CD4-positive, alpha-beta T cell (primary cell): Measurements from ENCODE around the gene SRSF7. TPM values are rescaled to one million over a fixed set of nuclear protein-coding genes. Genes with fewer than 3 reads are reported as not detected.
"Not testable (repeated sequence)": the region's sequence is repeated elsewhere in the genome, so short reads cannot be mapped to it uniquely, and the experiment has no call there.

Source experiments
- ATAC-seq: fragments of 200-7000 bp; cut with Tn5 transposase; one replicate; pipeline ENCODE4 v1.10.0; 2022; ENCODE audit warnings: mild to moderate bottlenecking; ENCODE audit not compliant: poor library complexity
- CTCF ChIA-PET: fragments of 350-600 bp; sonication (Branson Sonifier 250); formaldehyde crosslinking; loops from one replicate; lab custom pipeline; 2021; ENCODE audit warnings: antibody characterized with exemption, inconsistent platforms; lab: Charles Lee
- POLR2A ChIA-PET: fragments of 350-600 bp; sonication (Branson Sonifier 250); formaldehyde crosslinking; loops from one replicate; lab custom pipeline; 2021; ENCODE audit warnings: antibody characterized with exemption, inconsistent platforms; lab: Charles Lee
- DNase-seq, 14 experiments: peaks; one replicate each; pipeline ENCODE4 v3.0.0-alpha.2; 2013 to 2020; ENCODE audit warnings: mixed read lengths in 2 of 14
- H3K27ac ChIP-seq, 2 donors: one replicate each; pipeline versions ENCODE4 v1.5.1 to v1.7.0; 2013; ENCODE audit warnings: low read length in 2 of 2, low read depth in 1 of 2, mild to moderate bottlenecking in 1 of 2
- H3K27me3 ChIP-seq, 2 experiments: 1 replicate in 1 of 2; 2 replicates in 1 of 2; pipeline versions ENCODE4 v1.6.1 to v1.7.0; 2013; ENCODE audit warnings: low read length in 2 of 2, control low read depth in 1 of 2, mild to moderate bottlenecking in 1 of 2, moderate library complexity in 1 of 2; ENCODE audit not compliant: insufficient read depth in 2 of 2, control insufficient read depth in 1 of 2
- H3K36me3 ChIP-seq: one replicate; pipeline ENCODE4 v1.6.1; 2013; ENCODE audit warnings: low read length, control low read depth; ENCODE audit not compliant: insufficient read depth
- H3K4me1 ChIP-seq: one replicate; pipeline ENCODE4 v1.6.1; 2013; ENCODE audit warnings: low read length, control low read depth; ENCODE audit not compliant: insufficient read depth
- H3K4me3 ChIP-seq: one replicate; pipeline ENCODE4 v1.5.1; 2013; ENCODE audit warnings: mild to moderate bottlenecking, low read length, moderate library complexity
- H3K9me3 ChIP-seq, 2 experiments: 1 replicate in 1 of 2; 2 replicates in 1 of 2; pipeline versions ENCODE4 v1.6.1 to v1.7.0; 2013; ENCODE audit warnings: low read length in 2 of 2, mild to moderate bottlenecking in 2 of 2, control low read depth in 1 of 2, moderate library complexity in 1 of 2; ENCODE audit not compliant: control insufficient read depth in 1 of 2, insufficient read depth in 1 of 2
- H3K27ac Mint-ChIP-seq: one replicate; pipeline ENCODE4 v1.8.0; 2020; ENCODE audit warnings: mixed read lengths
- H3K27me3 Mint-ChIP-seq: one replicate; pipeline ENCODE4 v1.8.0; 2021; ENCODE audit warnings: mixed read lengths
- H3K36me3 Mint-ChIP-seq: one replicate; pipeline ENCODE4 v1.8.0; 2021; ENCODE audit warnings: low read depth, mixed read lengths
- H3K4me1 Mint-ChIP-seq: one replicate; pipeline ENCODE4 v1.8.0; 2021; ENCODE audit warnings: low read depth, mixed read lengths
- H3K4me3 Mint-ChIP-seq: one replicate; pipeline ENCODE4 v1.8.0; 2020; ENCODE audit warnings: mild to moderate bottlenecking, mixed read lengths
- H3K9me3 Mint-ChIP-seq: one replicate; pipeline ENCODE4 v1.8.0; 2020; ENCODE audit warnings: mixed read lengths
- CTCF ChIP-seq: fragments of 200-600 bp; IDR thresholded peaks from one replicate; pipeline ENCODE4 v1.8.0; 2022; ENCODE audit warnings: antibody characterized with exemption, mild to moderate bottlenecking
- intact Hi-C, 2 experiments: fragments of 100-400 bp; cut with DNase I in 1 of 2; cut with micrococcal nuclease in 1 of 2; formaldehyde crosslinking; loops; one replicate each; pipeline versions ENCODE4 v1.15.1 to v1.9.0; 2023 to 2025; cut with DNase I, micrococcal nuclease
- total RNA-seq, 174 experiments: library from RNA in 2 of 174; stranded (reverse) in 2 of 174; gene quantifications; one replicate each; pipeline ENCODE4 v1.2.3 and lab custom pipeline; 2021 to 2026

The SRSF7 gene
- total RNA-seq, 2 experiments from 2014 or later = 550 to 557 TPM

- POLR2A ChIA-PET = no interaction called here
- no peaks in the 10 kb centered on the region for H3K4me1 Mint-ChIP-seq
- no peak overlapping the region for H3K27ac Mint-ChIP-seq
- Histone ChIP-seq H3K4me1 (no peaks in the 10 kb centered on the region), H3K9me3 (no peaks in the 10 kb centered on the region), H3K27me3 (no peaks in the 10 kb centered on the region), H3K27ac (no peak overlapping the region), H3K36me3 (peaks cover 8% of the 10 kb centered on the region), H3K4me3 (no peak overlapping the region)
- intact Hi-C loops = no loop called here
- CTCF ChIA-PET = no interaction called here
- no peaks in the 10 kb centered on the region for H3K27me3 Mint-ChIP-seq
- H3K36me3 Mint-ChIP-seq = peaks cover 21% of the 10 kb centered on the region
- no peak for DNase-seq
- no peaks in the 10 kb centered on the region for H3K9me3 Mint-ChIP-seq
- TF ChIP-seq CTCF = no peak
- no peak overlapping the region for H3K4me3 Mint-ChIP-seq
- no peak for ATAC-seq
These were observed 43.2 kb upstream of the SRSF7 start for GRCh38 chr2:38794235-38794946.

- DNase-seq (no peak), ATAC-seq (no peak)
- H3K4me1 Mint-ChIP-seq = no peaks in the 10 kb centered on the region
- no peaks in the 10 kb centered on the region for H3K27me3 ChIP-seq
- CTCF ChIA-PET = no interaction called here
- no peaks in the 10 kb centered on the region for H3K27me3 Mint-ChIP-seq
- intact Hi-C loops = no loop called here
- peaks cover 8% of the 10 kb centered on the region for H3K36me3 ChIP-seq
- no peak overlapping the region for H3K4me3 Mint-ChIP-seq
- no peaks in the 10 kb centered on the region for H3K9me3 ChIP-seq
- POLR2A ChIA-PET = no interaction called here
- H3K9me3 Mint-ChIP-seq = no peaks in the 10 kb centered on the region
- no peak overlapping the region for H3K4me3 ChIP-seq
- H3K27ac Mint-ChIP-seq = no peak overlapping the region
- H3K4me1 ChIP-seq = no peaks in the 10 kb centered on the region
- H3K27ac ChIP-seq = no peak overlapping the region
- H3K36me3 Mint-ChIP-seq = peaks cover 13% of the 10 kb centered on the region
- no peak for TF ChIP-seq CTCF
These were observed 42.4 kb upstream of the SRSF7 start for GRCh38 chr2:38793511-38793910.

GRCh38 chr2:38792751-38793150 lies 41.6 kb upstream of the SRSF7 start:
- no peaks in the 10 kb centered on the region for H3K9me3 ChIP-seq
- Mint-ChIP-seq H3K9me3 (no peaks in the 10 kb centered on the region), H3K4me3 (no peak overlapping the region), H3K4me1 (no peaks in the 10 kb centered on the region), H3K27me3 (no peaks in the 10 kb centered on the region), H3K27ac (no peak overlapping the region), H3K36me3 (peaks cover 6% of the 10 kb centered on the region)
- no peaks in the 10 kb centered on the region for H3K4me1 ChIP-seq
- TF ChIP-seq CTCF = no peak
- H3K4me3 ChIP-seq = no peak overlapping the region
- ATAC-seq = no peak
- no peak for DNase-seq
- no peak overlapping the region for H3K27ac ChIP-seq
- ChIA-PET POLR2A (no interaction called here), CTCF (no interaction called here)
- H3K36me3 ChIP-seq = peaks cover 8% of the 10 kb centered on the region
- intact Hi-C loops = no loop called here
- no peaks in the 10 kb centered on the region for H3K27me3 ChIP-seq

- H3K9me3 Mint-ChIP-seq, H3K4me3 Mint-ChIP-seq, H3K36me3 ChIP-seq, intact Hi-C loops, ATAC-seq, H3K9me3 ChIP-seq, POLR2A ChIA-PET, H3K4me3 ChIP-seq, H3K27me3 ChIP-seq, H3K4me1 ChIP-seq, DNase-seq, H3K27ac ChIP-seq, H3K27ac Mint-ChIP-seq, H3K4me1 Mint-ChIP-seq, H3K27me3 Mint-ChIP-seq, CTCF ChIA-PET, H3K36me3 Mint-ChIP-seq: not testable (repeated sequence)
These were observed 41.2 kb upstream of the SRSF7 start for GRCh38 chr2:38792321-38792720.
